A549 treated with Mapracorat at 1 μM for 4 hours (cell line): Measurements from ENCODE around the gene AUTS2. TPM values are rescaled to one million over a fixed set of nuclear protein-coding genes. Genes with fewer than 3 reads are reported as not detected.

Source experiments
- total RNA-seq: library from RNA; stranded (reverse); fragments of 200-300 nt; extraction: Qiagen RNA extraction; gene quantifications from 5 replicates; pipeline ENCODE4 v1.2.3, GENCODE V29; 2022

Gene AUTS2
- total RNA-seq = 2.6 to 5.5 TPM (median 3.6 TPM) in 5 replicates

GRCh38 chr7:69598081-69598486 lies at the start of gene AUTS2:
TSS of gene AUTS2 (plus strand) at chr7:69598475. CDS start at chr7:69599654, 1,179 bp downstream.

